GM13977 (cell line): Measurements from ENCODE around the gene KCNIP4.

ENCODE experiments used
- DNase-seq: peaks from one replicate; pipeline ENCODE4 v3.0.0; 2012; ENCODE audit warnings: low spot score
- in situ Hi-C: fragments of 300-500 bp; cut with MboI; formaldehyde crosslinking; loops from one replicate; pipeline ENCODE4 v1.12.0; 2022; ENCODE audit warnings: low sequenced_read_pairs, low pct_unique_long_range_greater_than_20kb, mixed read lengths, inconsistent platforms; ENCODE audit not compliant: unreplicated experiment
- TF ChIP-seq, protein P1 (sequence below): IDR thresholded peaks from 2 replicates; pipeline ENCODE4 v1.5.1; 2012; ENCODE audit warnings: mild to moderate bottlenecking, control low read depth; ENCODE audit not compliant: insufficient read depth; ENCODE audit errors: extremely low read depth, missing control alignments

The KCNIP4 gene

DNA sequence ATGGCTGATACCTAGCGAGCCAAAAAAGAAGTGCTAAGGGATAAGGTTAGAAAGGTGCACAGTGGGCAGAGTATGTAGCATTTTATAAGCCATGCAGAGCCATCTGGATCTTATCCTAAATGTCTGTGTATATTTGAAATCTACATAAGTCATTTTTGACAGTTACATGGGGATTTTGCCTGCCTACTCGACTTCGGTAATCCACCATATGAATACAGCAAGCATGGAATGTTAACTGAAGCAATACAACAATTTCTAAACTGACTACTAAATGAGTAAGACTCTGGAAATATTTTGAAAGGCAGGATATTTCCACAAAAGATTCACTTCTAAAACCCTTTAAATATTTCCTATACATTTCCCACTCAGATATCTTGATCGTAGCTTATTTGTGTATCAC lies 122.5 kb downstream of the KCNIP4 start:
- in situ Hi-C loops = no loop called here

DNA sequence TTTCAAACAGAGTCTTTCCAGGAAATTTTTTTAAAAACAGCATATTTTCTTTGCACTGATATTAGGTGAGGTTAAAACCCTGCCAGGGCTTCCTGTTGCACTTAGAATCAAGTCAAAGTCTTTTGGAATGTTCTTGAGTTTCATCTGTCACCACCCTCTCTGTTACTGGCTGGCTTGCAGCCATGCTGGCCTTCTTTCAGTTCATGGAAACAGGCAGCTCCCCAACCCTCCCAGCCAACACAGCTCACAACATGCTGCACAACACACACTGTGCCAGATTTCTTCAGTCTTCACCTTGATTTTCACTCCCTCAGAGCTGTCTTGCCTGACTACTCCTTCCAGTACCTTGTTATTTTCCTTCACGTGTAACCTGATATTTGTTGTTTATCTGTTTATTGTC lies 129.5 kb downstream of the KCNIP4 start:
- in situ Hi-C loops = no loop called here
- DNase-seq = no peak
- TF ChIP-seq, protein P1, sequence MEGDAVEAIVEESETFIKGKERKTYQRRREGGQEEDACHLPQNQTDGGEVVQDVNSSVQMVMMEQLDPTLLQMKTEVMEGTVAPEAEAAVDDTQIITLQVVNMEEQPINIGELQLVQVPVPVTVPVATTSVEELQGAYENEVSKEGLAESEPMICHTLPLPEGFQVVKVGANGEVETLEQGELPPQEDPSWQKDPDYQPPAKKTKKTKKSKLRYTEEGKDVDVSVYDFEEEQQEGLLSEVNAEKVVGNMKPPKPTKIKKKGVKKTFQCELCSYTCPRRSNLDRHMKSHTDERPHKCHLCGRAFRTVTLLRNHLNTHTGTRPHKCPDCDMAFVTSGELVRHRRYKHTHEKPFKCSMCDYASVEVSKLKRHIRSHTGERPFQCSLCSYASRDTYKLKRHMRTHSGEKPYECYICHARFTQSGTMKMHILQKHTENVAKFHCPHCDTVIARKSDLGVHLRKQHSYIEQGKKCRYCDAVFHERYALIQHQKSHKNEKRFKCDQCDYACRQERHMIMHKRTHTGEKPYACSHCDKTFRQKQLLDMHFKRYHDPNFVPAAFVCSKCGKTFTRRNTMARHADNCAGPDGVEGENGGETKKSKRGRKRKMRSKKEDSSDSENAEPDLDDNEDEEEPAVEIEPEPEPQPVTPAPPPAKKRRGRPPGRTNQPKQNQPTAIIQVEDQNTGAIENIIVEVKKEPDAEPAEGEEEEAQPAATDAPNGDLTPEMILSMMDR = no peak

More for the DNA sequence above, 122.5 kb downstream of the KCNIP4 start:
- DNase-seq = no peak
- TF ChIP-seq, protein P1 = no peak

DNA sequence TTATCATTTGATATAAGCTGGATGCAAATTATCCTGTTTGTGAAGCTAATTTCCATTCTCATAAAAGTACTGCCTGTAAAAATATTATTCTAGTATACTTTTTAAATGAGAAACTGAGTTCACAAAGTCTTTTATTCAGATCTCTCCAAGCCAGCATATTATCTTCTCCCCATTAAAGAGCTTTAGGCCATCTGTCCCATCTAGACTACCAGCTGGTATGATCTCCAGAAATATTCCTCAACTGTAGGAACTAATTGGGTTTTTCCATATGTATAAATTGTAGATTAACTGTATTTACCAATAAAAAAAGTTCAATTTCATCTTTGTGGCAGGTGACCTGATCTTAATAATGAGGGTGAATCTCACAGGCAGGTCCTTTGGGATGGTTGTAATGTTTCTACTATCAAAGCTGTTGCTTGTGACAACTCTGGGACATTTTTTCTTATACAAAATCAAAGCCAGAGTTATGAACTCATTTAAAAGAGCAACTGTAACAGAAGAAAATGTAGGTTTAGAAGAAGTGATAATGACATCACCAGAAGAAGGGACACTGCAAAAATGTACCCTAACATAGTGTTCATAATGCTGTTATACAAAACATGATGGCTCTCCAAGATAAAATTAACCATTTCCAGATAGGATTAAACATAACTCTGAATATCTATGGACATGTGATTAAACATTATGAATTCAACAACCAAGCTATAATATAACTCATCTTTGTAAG lies 132.8 kb downstream of the KCNIP4 start:
- in situ Hi-C loops = no loop called here
- TF ChIP-seq, protein P1 = no peak
- DNase-seq = no peak

DNA sequence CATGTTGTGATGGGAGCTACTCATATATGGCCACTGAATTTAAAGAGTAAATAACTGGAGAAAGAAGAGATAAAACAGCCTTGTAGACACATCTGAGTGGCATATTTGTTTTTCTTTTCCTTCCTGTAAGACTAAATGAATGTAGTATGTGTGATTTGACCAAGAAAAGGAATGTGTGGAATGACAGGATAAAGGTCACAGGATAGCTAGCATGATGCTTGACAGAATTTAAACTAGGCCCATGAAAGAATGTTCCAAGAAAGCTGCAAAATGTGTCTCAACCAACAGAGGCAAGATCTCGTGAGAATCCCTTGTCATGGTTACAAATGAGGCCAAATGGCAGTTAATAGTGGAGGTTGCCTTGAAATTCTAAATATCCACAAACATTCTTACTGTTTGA lies 137.0 kb downstream of the KCNIP4 start:
- in situ Hi-C loops = no loop called here
- no peak for DNase-seq
- TF ChIP-seq, protein P1 = no peak

DNA sequence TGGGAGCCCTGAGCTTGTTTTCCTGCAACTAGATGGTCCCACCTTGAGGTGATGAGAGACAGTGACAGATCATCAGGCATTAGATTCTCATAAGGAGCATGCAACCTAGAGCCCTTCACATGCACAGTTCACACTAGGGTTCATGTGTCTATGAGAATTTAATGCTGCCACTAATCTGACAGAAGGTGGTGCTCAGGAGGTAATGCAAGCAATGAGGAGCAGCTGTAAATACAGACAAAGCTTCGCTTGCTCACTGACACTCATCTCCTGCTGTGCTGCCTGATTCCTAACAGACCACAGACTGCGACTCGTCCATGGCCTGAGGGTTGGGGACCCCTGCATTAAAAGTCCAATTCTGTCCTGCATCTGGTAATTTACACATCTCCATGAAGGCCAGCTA lies 141.6 kb downstream of the KCNIP4 start:
- TF ChIP-seq, protein P1 = no peak
- in situ Hi-C loops = no loop called here
- no peak for DNase-seq

DNA sequence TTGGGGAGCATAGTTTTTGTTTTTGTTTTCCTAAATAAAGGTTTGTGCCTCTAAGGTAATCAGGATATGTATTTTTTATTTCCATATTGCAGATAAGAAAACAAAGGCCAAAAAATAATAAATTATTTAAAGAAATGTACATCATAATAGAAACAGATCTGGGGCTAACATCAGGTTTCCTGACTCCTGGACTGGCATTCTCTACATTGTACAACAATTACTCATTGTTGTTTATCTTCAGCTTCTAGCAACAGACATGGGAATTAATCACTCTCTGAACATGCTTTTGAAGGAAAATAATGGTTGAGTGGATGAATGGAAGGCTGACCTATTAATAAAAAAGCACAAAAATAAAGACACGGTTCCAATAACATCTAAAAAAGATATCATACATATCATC lies 146.2 kb downstream of the KCNIP4 start:
- TF ChIP-seq, protein P1 = no peak

More for the DNA sequence above, 146.2 kb downstream of the KCNIP4 start:
- in situ Hi-C loops = no loop called here
- DNase-seq = no peak
